HCT116 (cell line): Measurements from ENCODE around the gene PIK3R1. TPM values are rescaled to one million over a fixed set of nuclear protein-coding genes. Genes with fewer than 3 reads are reported as not detected.
A peak's percentile ranks its signal among the peaks of the same experiment; 100 is the strongest.

Experiments
- ATAC-seq: fragments of 200-7000 bp; cut with Tn5 transposase; 2 replicates; pipeline ENCODE4 v1.9.1; 2020; ENCODE audit warnings: mild to moderate bottlenecking, moderate library complexity
- BruUV-seq: library from RNA; stranded (reverse); fragments of 400-500 nt; replicated peaks from 2 replicates; lab custom pipeline; 2021; lab: Mats Ljungman, UMichigan
- CTCF ChIA-PET: fragments of 300-600 bp; sonication (Branson Sonifier 250); formaldehyde crosslinking; loops from one replicate; lab custom pipeline; 2021; ENCODE audit warnings: antibody characterized with exemption; lab: Charles Lee
- POLR2A ChIA-PET: fragments of 300-600, 350-600 bp; sonication (Branson Sonifier 250); formaldehyde crosslinking; loops from one replicate; lab custom pipeline; 2021; ENCODE audit warnings: antibody characterized with exemption; lab: Charles Lee
- RAD21 ChIA-PET, 2 experiments: fragments of 300-600 bp; sonication (Branson Sonifier 250); formaldehyde crosslinking; loops; one replicate each; lab custom pipeline; 2023; ENCODE audit warnings: low total read pairs in 2 of 2; ENCODE audit not compliant: uncharacterized antibody in 2 of 2, unreplicated experiment in 2 of 2, low non-redundant PET in 1 of 2; lab: Charles Lee
- DNase-seq: peaks from one replicate; pipeline ENCODE4 v3.0.0-alpha.2; 2010; ENCODE audit warnings: low read depth, low spot score
- H2AFZ ChIP-seq: fragments of 200-600 bp; shearing (Covaris generic), sonication (generic); 2 replicates; pipeline ENCODE4 v1.6.1; 2017; ENCODE audit warnings: low read depth, mixed run types, mixed read lengths, antibody characterized with exemption, low read length; ENCODE audit not compliant: poor library complexity, severe bottlenecking
- H3K27ac ChIP-seq: 2 replicates; pipeline ENCODE4 v1.5.1; 2012; ENCODE audit warnings: low read depth, low read length
- H3K27me3 ChIP-seq: fragments of 200-600 bp; sonication (generic); 2 replicates; pipeline ENCODE4 v1.6.1; 2016; ENCODE audit warnings: mixed run types, low read length, mixed read lengths; ENCODE audit not compliant: insufficient read depth
- H3K36me3 ChIP-seq, 2 experiments: fragments of 200-500 bp in 1 of 2; fragments of 200-600 bp in 1 of 2; sonication (Bioruptor generic) in 1 of 2; sonication (generic) in 1 of 2; 2 replicates each; pipeline versions ENCODE4 v1.5.1 to v1.6.1; 2014 to 2016; ENCODE audit warnings: low read length in 2 of 2, inconsistent platforms in 1 of 2, mixed read lengths in 1 of 2, mixed run types in 1 of 2; ENCODE audit not compliant: insufficient read depth in 2 of 2, control insufficient read depth in 1 of 2
- H3K4me1 ChIP-seq, 2 experiments: fragments of 200-600 bp in 1 of 2; sonication (generic) in 1 of 2; 2 replicates each; pipeline versions ENCODE4 v1.5.1 to v1.6.1; 2012 to 2017; ENCODE audit warnings: low read length in 2 of 2, inconsistent platforms in 1 of 2, mild to moderate bottlenecking in 1 of 2, mixed read lengths in 1 of 2, mixed run types in 1 of 2, moderate library complexity in 1 of 2; ENCODE audit not compliant: insufficient read depth in 2 of 2, control insufficient read depth in 1 of 2
- H3K4me2 ChIP-seq: fragments of 200-600 bp; sonication (generic); 2 replicates; pipeline ENCODE4 v1.6.1; 2017; ENCODE audit warnings: mixed run types, low read length, mixed read lengths
- H3K4me3 ChIP-seq, 2 experiments: fragments of 200-600 bp in 1 of 2; sonication (generic) in 1 of 2; replicated peaks in 1 of 2; 2 replicates each; pipeline ENCODE4 v1.5.1; 2011 to 2016; ENCODE audit warnings: low read length in 2 of 2, control low read depth in 1 of 2, low read depth in 1 of 2, mild to moderate bottlenecking in 1 of 2, mixed read lengths in 1 of 2, mixed run types in 1 of 2
- H3K79me2 ChIP-seq: fragments of 200-600 bp; sonication (generic); 2 replicates; pipeline ENCODE4 v1.6.1; 2017; ENCODE audit warnings: mild to moderate bottlenecking, mixed run types, low read length, moderate library complexity, mixed read lengths; ENCODE audit not compliant: insufficient read depth
- H3K9ac ChIP-seq: fragments of 200-600 bp; sonication (generic); 2 replicates; pipeline ENCODE4 v1.6.1; 2016; ENCODE audit warnings: low read length, mixed read lengths
- H3K9me2 ChIP-seq: fragments of 200-600 bp; sonication (generic), shearing (Covaris generic); 2 replicates; pipeline ENCODE4 v1.6.1; 2017; ENCODE audit warnings: mixed run types, mild to moderate bottlenecking, moderate library complexity; ENCODE audit not compliant: insufficient read depth
- H3K9me3 ChIP-seq, 2 experiments: fragments of 200-500 bp in 1 of 2; fragments of 200-600 bp in 1 of 2; sonication (Bioruptor generic) in 1 of 2; sonication (generic) in 1 of 2; 2 replicates each; pipeline ENCODE4 v1.6.1; 2014 to 2017; ENCODE audit warnings: low read length in 2 of 2, mixed read lengths in 2 of 2, inconsistent platforms in 1 of 2, low read depth in 1 of 2, mild to moderate bottlenecking in 1 of 2, mixed run types in 1 of 2, moderate library complexity in 1 of 2; ENCODE audit not compliant: control insufficient read depth in 1 of 2, insufficient read depth in 1 of 2
- H4K20me1 ChIP-seq: fragments of 200-600 bp; sonication (generic), shearing (Covaris generic); 2 replicates; pipeline ENCODE4 v1.6.1; 2017; ENCODE audit warnings: mixed run types, mild to moderate bottlenecking, moderate library complexity; ENCODE audit not compliant: insufficient read depth
- CEBPB ChIP-seq: IDR thresholded peaks from 2 replicates; pipeline ENCODE4 v1.6.1; 2012; ENCODE audit warnings: low read depth
- EGR1 ChIP-seq: IDR thresholded peaks from 2 replicates; pipeline ENCODE4 v1.6.1; 2012; ENCODE audit warnings: low read depth
- ELF1 ChIP-seq: IDR thresholded peaks from 2 replicates; pipeline ENCODE4 v1.6.1; 2012; ENCODE audit warnings: low read depth, borderline replicate concordance
- EZH2phosphoT487 ChIP-seq: fragments of 200-600 bp; IDR thresholded peaks from 2 replicates; pipeline ENCODE4 v1.6.1; 2018; ENCODE audit warnings: antibody characterized with exemption, borderline replicate concordance
- FOSL1 ChIP-seq: IDR thresholded peaks from 2 replicates; pipeline ENCODE4 v1.6.1; 2012; ENCODE audit warnings: low read depth
- JUND ChIP-seq: IDR thresholded peaks from 2 replicates; pipeline ENCODE4 v1.6.1; 2012
- POLR2A ChIP-seq: IDR thresholded peaks from 2 replicates; pipeline ENCODE4 v1.7.0; 2011; ENCODE audit warnings: borderline replicate concordance; ENCODE audit not compliant: insufficient read depth, insufficient read length; ENCODE audit errors: extremely low read depth
- REST ChIP-seq: IDR thresholded peaks from 2 replicates; pipeline ENCODE4 v1.6.1; 2012; ENCODE audit warnings: low read depth
- SIN3A ChIP-seq: IDR thresholded peaks from 2 replicates; pipeline ENCODE4 v1.6.1; 2012; ENCODE audit warnings: low read depth
- SP1 ChIP-seq: IDR thresholded peaks from 2 replicates; pipeline ENCODE4 v1.6.1; 2012; ENCODE audit warnings: low read depth
- SRF ChIP-seq: IDR thresholded peaks from 2 replicates; pipeline ENCODE4 v1.6.1; 2012; ENCODE audit warnings: low read depth
- TCF7L2 ChIP-seq: IDR thresholded peaks from 2 replicates; pipeline ENCODE4 v1.7.0; 2011; ENCODE audit warnings: borderline replicate concordance, inconsistent platforms; ENCODE audit not compliant: insufficient read depth, insufficient read length; ENCODE audit errors: extremely low read depth
- YY1 ChIP-seq: IDR thresholded peaks from 2 replicates; pipeline ENCODE4 v1.6.1; 2011; ENCODE audit warnings: low read length, low read depth, moderate library complexity, mild to moderate bottlenecking; ENCODE audit not compliant: insufficient replicate concordance; ENCODE audit errors: extremely low read depth
- ZFX ChIP-seq: fragments of 450-650 bp; IDR thresholded peaks from 2 replicates; pipeline ENCODE4 v1.6.1; 2017
- intact Hi-C: fragments of 100-400 bp; cut with micrococcal nuclease; formaldehyde crosslinking; loops from 2 replicates; pipeline ENCODE4 v1.10.0; 2022
- total RNA-seq: library from RNA; stranded (reverse); gene quantifications from one replicate; pipeline ENCODE4 v1.2.1, GENCODE V29; 2021; ENCODE audit not compliant: unreplicated experiment
- TF ChIP-seq, protein P1 (sequence below): IDR thresholded peaks from 2 replicates; pipeline ENCODE4 v1.6.1; 2012
- TF ChIP-seq, protein P2 (sequence below): IDR thresholded peaks from 2 replicates; pipeline ENCODE4 v1.6.1; 2011; ENCODE audit warnings: mild to moderate bottlenecking, low read length, moderate library complexity; ENCODE audit not compliant: insufficient replicate concordance; ENCODE audit errors: extremely low read depth

Gene PIK3R1
- total RNA-seq, 1 experiment from 2014 or later: 7.2 TPM

GRCh38 chr5:68277431-68277830, 61.9 kb downstream of the PIK3R1 start:
- no peaks in the 10 kb centered on the region for H3K79me2 ChIP-seq
- no peak overlapping the region for H3K27ac ChIP-seq
- CTCF ChIA-PET: no interaction called here
- H3K9me2 ChIP-seq: no peaks in the 10 kb centered on the region
- H4K20me1 ChIP-seq: no peaks in the 10 kb centered on the region
- POLR2A ChIA-PET: no interaction called here
- H3K4me2 ChIP-seq: peak overlapping the region; percentile 24; the same call in 1 of the 2 replicates
- no peaks in the 10 kb centered on the region for H3K9me3 ChIP-seq
- ATAC-seq (no peak), DNase-seq (no peak)
- H3K4me1 ChIP-seq: peaks cover 0 to 8% of the 10 kb centered on the region in 2 experiments; a peak in 2 of 4 replicates
- no peaks in the 10 kb centered on the region for H3K27me3 ChIP-seq
- TF ChIP-seq JUND (0 out of 2 replicates have a peak, but pooled peaks have one; percentile 12), SRF (no peak), SP1 (0 out of 2 replicates have a peak, but pooled peaks have one; percentile 13)
- TF ChIP-seq, protein P1, sequence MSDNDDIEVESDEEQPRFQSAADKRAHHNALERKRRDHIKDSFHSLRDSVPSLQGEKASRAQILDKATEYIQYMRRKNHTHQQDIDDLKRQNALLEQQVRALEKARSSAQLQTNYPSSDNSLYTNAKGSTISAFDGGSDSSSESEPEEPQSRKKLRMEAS: no peak
- intact Hi-C loops: no loop called here
- RAD21 ChIA-PET: no interaction called here
- H3K4me3 ChIP-seq: no peak overlapping the region
- peaks cover 0 to 2% of the 10 kb centered on the region in 2 experiments; a peak in 1 of 4 replicates for H3K36me3 ChIP-seq
- BruUV-seq: no TSS peak
- H2AFZ ChIP-seq: no peak overlapping the region
- H3K9ac ChIP-seq: no peak overlapping the region

- BruUV-seq: no TSS peak
- H3K4me3 ChIP-seq: no peak overlapping the region
- intact Hi-C loops: loop anchor here (10.0 kb wide), 1 partner anchor 265 kb away; no protein-coding TSS in a partner anchor
- ATAC-seq: no peak
- H3K27ac ChIP-seq: no peak overlapping the region
- no peak overlapping the region for H2AFZ ChIP-seq
- H3K79me2 ChIP-seq: no peaks in the 10 kb centered on the region
- no peak overlapping the region for H3K4me2 ChIP-seq
- H3K9ac ChIP-seq: no peak overlapping the region
- H3K36me3 ChIP-seq: peaks cover 0 to 2% of the 10 kb centered on the region in 2 experiments; a peak in 1 of 4 replicates
- no peak for DNase-seq
- H3K9me2 ChIP-seq: no peaks in the 10 kb centered on the region
- H3K27me3 ChIP-seq: no peaks in the 10 kb centered on the region
- peaks cover 0 to 8% of the 10 kb centered on the region in 2 experiments; a peak in 2 of 4 replicates for H3K4me1 ChIP-seq
- POLR2A ChIA-PET: no interaction called here
- RAD21 ChIA-PET: no interaction called here
- no peaks in the 10 kb centered on the region for H4K20me1 ChIP-seq
- CTCF ChIA-PET: no interaction called here
- H3K9me3 ChIP-seq: no peaks in the 10 kb centered on the region
- TF ChIP-seq FOSL1 (no peak), EGR1 (no peak), SIN3A (no peak), SP1 (no peak), YY1 (no peak), EZH2phosphoT487 (no peak), REST (no peak), ZFX (no peak), CEBPB (no peak), POLR2A (no peak), ELF1 (no peak), TCF7L2 (no peak)
- TF ChIP-seq, protein P1: no peak
- TF ChIP-seq, protein P2, sequence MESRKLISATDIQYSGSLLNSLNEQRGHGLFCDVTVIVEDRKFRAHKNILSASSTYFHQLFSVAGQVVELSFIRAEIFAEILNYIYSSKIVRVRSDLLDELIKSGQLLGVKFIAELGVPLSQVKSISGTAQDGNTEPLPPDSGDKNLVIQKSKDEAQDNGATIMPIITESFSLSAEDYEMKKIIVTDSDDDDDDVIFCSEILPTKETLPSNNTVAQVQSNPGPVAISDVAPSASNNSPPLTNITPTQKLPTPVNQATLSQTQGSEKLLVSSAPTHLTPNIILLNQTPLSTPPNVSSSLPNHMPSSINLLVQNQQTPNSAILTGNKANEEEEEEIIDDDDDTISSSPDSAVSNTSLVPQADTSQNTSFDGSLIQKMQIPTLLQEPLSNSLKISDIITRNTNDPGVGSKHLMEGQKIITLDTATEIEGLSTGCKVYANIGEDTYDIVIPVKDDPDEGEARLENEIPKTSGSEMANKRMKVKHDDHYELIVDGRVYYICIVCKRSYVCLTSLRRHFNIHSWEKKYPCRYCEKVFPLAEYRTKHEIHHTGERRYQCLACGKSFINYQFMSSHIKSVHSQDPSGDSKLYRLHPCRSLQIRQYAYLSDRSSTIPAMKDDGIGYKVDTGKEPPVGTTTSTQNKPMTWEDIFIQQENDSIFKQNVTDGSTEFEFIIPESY: no peak
Measured at GRCh38 chr5:68279984-68280383, 64.4 kb downstream of the PIK3R1 start.
